ENCODE results near the gene MRPL24.

Gene MRPL24

GRCh38 chr1:156740741-156741480, at the start of gene MRPL24:
TSS of gene MRPL24 (minus strand) at chr1:156741088. CDS start at chr1:156738704, 2,384 bp downstream.
- H3K9ac ChIP-seq (ENCODE audit: low read depth, low read length): peak within 1 kb of the TSS; percentile 89
- H3K9me3 ChIP-seq (ENCODE audit: insufficient read depth, low read depth, low read length): no peaks in the 10 kb centered on the region
- no peaks in the 10 kb centered on the region for H3K27me3 ChIP-seq (ENCODE audit: insufficient read depth, low read length)
- H3K36me3 ChIP-seq (ENCODE audit: insufficient read depth, low read depth, low read length): peaks cover 59% of the 10 kb centered on the region
- peak within 1 kb of the TSS; percentile 68 for H3K27ac ChIP-seq (ENCODE audit: low read length)
- H3K4me3 ChIP-seq (ENCODE audit: low read length): peak within 1 kb of the TSS; percentile 84
- H3K4me1 ChIP-seq (ENCODE audit: insufficient read depth, low read length): peaks cover 16% of the 10 kb centered on the region; the same call in 1 of the 2 replicates

- no peak overlapping the region for H3K27ac ChIP-seq (ENCODE audit: low read length)
- no peaks in the 10 kb centered on the region for H3K4me1 ChIP-seq (ENCODE audit: insufficient read depth, low read length)
- H3K4me3 ChIP-seq (ENCODE audit: low read length): no peak overlapping the region
- H3K9me3 ChIP-seq (ENCODE audit: insufficient read depth, low read depth, low read length): no peaks in the 10 kb centered on the region
- H3K36me3 ChIP-seq (ENCODE audit: insufficient read depth, low read depth, low read length): peaks cover 78% of the 10 kb centered on the region
- H3K27me3 ChIP-seq (ENCODE audit: insufficient read depth, low read length): no peaks in the 10 kb centered on the region
- H3K9ac ChIP-seq (ENCODE audit: low read depth, low read length): no peak overlapping the region
These were observed 48.9 kb upstream of the MRPL24 start for GRCh38 chr1:156789621-156790318.

GRCh38 chr1:156788136-156788535, 47.2 kb upstream of the MRPL24 start:
- Histone ChIP-seq H3K9me3 (ENCODE audit: insufficient read depth, low read depth, low read length) (no peaks in the 10 kb centered on the region), H3K4me3 (ENCODE audit: low read length) (no peak overlapping the region), H3K4me1 (ENCODE audit: insufficient read depth, low read length) (no peaks in the 10 kb centered on the region), H3K27ac (ENCODE audit: low read length) (no peak overlapping the region), H3K27me3 (ENCODE audit: insufficient read depth, low read length) (no peaks in the 10 kb centered on the region), H3K36me3 (ENCODE audit: insufficient read depth, low read depth, low read length) (peaks cover 74% of the 10 kb centered on the region), H3K9ac (ENCODE audit: low read depth, low read length) (no peak overlapping the region)

GRCh38 chr1:156786640-156787039, 45.8 kb upstream of the MRPL24 start:
- Histone ChIP-seq H3K27ac (ENCODE audit: low read length) (no peak overlapping the region), H3K27me3 (ENCODE audit: insufficient read depth, low read length) (no peaks in the 10 kb centered on the region), H3K9ac (ENCODE audit: low read depth, low read length) (no peak overlapping the region; the same call in 1 of the 2 replicates), H3K9me3 (ENCODE audit: insufficient read depth, low read depth, low read length) (no peaks in the 10 kb centered on the region), H3K4me3 (ENCODE audit: low read length) (no peak overlapping the region), H3K36me3 (ENCODE audit: insufficient read depth, low read depth, low read length) (peaks cover 74% of the 10 kb centered on the region), H3K4me1 (ENCODE audit: insufficient read depth, low read length) (no peaks in the 10 kb centered on the region)

- no peaks in the 10 kb centered on the region for H3K27me3 ChIP-seq (ENCODE audit: insufficient read depth, low read length)
- H3K9me3 ChIP-seq (ENCODE audit: insufficient read depth, low read depth, low read length): no peaks in the 10 kb centered on the region
- no peak overlapping the region for H3K27ac ChIP-seq (ENCODE audit: low read length)
- H3K9ac ChIP-seq (ENCODE audit: low read depth, low read length): no peak overlapping the region
- no peak overlapping the region for H3K4me3 ChIP-seq (ENCODE audit: low read length)
- no peaks in the 10 kb centered on the region for H3K4me1 ChIP-seq (ENCODE audit: insufficient read depth, low read length)
- peaks cover 67% of the 10 kb centered on the region for H3K36me3 ChIP-seq (ENCODE audit: insufficient read depth, low read depth, low read length)
These were observed 44.6 kb upstream of the MRPL24 start for GRCh38 chr1:156785458-156785857.

- H3K9me3 ChIP-seq (ENCODE audit: insufficient read depth, low read depth, low read length): no peaks in the 10 kb centered on the region
- H3K4me1 ChIP-seq (ENCODE audit: insufficient read depth, low read length): no peaks in the 10 kb centered on the region
- no peak overlapping the region for H3K27ac ChIP-seq (ENCODE audit: low read length)
These were observed 40.8 kb upstream of the MRPL24 start for GRCh38 chr1:156781585-156782186.

GRCh38 chr1:156777573-156777972, 36.7 kb upstream of the MRPL24 start:
- Histone ChIP-seq H3K36me3 (ENCODE audit: insufficient read depth, low read depth, low read length) (peaks cover 34% of the 10 kb centered on the region), H3K27me3 (ENCODE audit: insufficient read depth, low read length) (no peaks in the 10 kb centered on the region), H3K27ac (ENCODE audit: low read length) (no peak overlapping the region), H3K4me3 (ENCODE audit: low read length) (no peak overlapping the region), H3K4me1 (ENCODE audit: insufficient read depth, low read length) (no peaks in the 10 kb centered on the region), H3K9ac (ENCODE audit: low read depth, low read length) (no peak overlapping the region), H3K9me3 (ENCODE audit: insufficient read depth, low read depth, low read length) (no peaks in the 10 kb centered on the region)

More at GRCh38 chr1:156781585-156782186, 40.8 kb upstream of the MRPL24 start:
- H3K27me3 ChIP-seq (ENCODE audit: insufficient read depth, low read length): no peaks in the 10 kb centered on the region
- H3K4me3 ChIP-seq (ENCODE audit: low read length): no peak overlapping the region
- H3K36me3 ChIP-seq (ENCODE audit: insufficient read depth, low read depth, low read length): peaks cover 57% of the 10 kb centered on the region
- H3K9ac ChIP-seq (ENCODE audit: low read depth, low read length): no peak overlapping the region

GRCh38 chr1:156776942-156777341, 36.1 kb upstream of the MRPL24 start:
- no peaks in the 10 kb centered on the region for H3K9me3 ChIP-seq (ENCODE audit: insufficient read depth, low read depth, low read length)
- H3K9ac ChIP-seq (ENCODE audit: low read depth, low read length): no peak overlapping the region
- no peak overlapping the region for H3K27ac ChIP-seq (ENCODE audit: low read length)
- no peaks in the 10 kb centered on the region for H3K27me3 ChIP-seq (ENCODE audit: insufficient read depth, low read length)
- H3K4me1 ChIP-seq (ENCODE audit: insufficient read depth, low read length): no peaks in the 10 kb centered on the region
- H3K36me3 ChIP-seq (ENCODE audit: insufficient read depth, low read depth, low read length): peaks cover 34% of the 10 kb centered on the region
- H3K4me3 ChIP-seq (ENCODE audit: low read length): no peak overlapping the region

GRCh38 chr1:156775799-156776198, 34.9 kb upstream of the MRPL24 start:
- H3K4me1 ChIP-seq (ENCODE audit: insufficient read depth, low read length): no peaks in the 10 kb centered on the region
- H3K4me3 ChIP-seq (ENCODE audit: low read length): no peak overlapping the region
- no peaks in the 10 kb centered on the region for H3K27me3 ChIP-seq (ENCODE audit: insufficient read depth, low read length)
- H3K36me3 ChIP-seq (ENCODE audit: insufficient read depth, low read depth, low read length): peaks cover 36% of the 10 kb centered on the region
- no peaks in the 10 kb centered on the region for H3K9me3 ChIP-seq (ENCODE audit: insufficient read depth, low read depth, low read length)
- H3K27ac ChIP-seq (ENCODE audit: low read length): no peak overlapping the region
- no peak overlapping the region for H3K9ac ChIP-seq (ENCODE audit: low read depth, low read length)

- Histone ChIP-seq H3K27ac (ENCODE audit: low read length) (no peak overlapping the region), H3K4me1 (ENCODE audit: insufficient read depth, low read length) (peaks cover 6% of the 10 kb centered on the region; the same call in 1 of the 2 replicates), H3K27me3 (ENCODE audit: insufficient read depth, low read length) (no peaks in the 10 kb centered on the region), H3K9ac (ENCODE audit: low read depth, low read length) (no peak overlapping the region), H3K9me3 (ENCODE audit: insufficient read depth, low read depth, low read length) (no peaks in the 10 kb centered on the region), H3K36me3 (ENCODE audit: insufficient read depth, low read depth, low read length) (peaks cover 40% of the 10 kb centered on the region), H3K4me3 (ENCODE audit: low read length) (no peak overlapping the region)
These were observed 32.7 kb upstream of the MRPL24 start for GRCh38 chr1:156773607-156774006.

- Histone ChIP-seq H3K9ac (ENCODE audit: low read depth, low read length) (no peak overlapping the region), H3K27ac (ENCODE audit: low read length) (no peak overlapping the region), H3K36me3 (ENCODE audit: insufficient read depth, low read depth, low read length) (peaks cover 40% of the 10 kb centered on the region), H3K4me3 (ENCODE audit: low read length) (no peak overlapping the region), H3K27me3 (ENCODE audit: insufficient read depth, low read length) (no peaks in the 10 kb centered on the region), H3K9me3 (ENCODE audit: insufficient read depth, low read depth, low read length) (no peaks in the 10 kb centered on the region), H3K4me1 (ENCODE audit: insufficient read depth, low read length) (peaks cover 9% of the 10 kb centered on the region; the same call in 1 of the 2 replicates)
These were observed 32.0 kb upstream of the MRPL24 start for GRCh38 chr1:156772728-156773497.
